ENCODE measurements around the gene CCL13.

GRCh38 chr17:34360601-34361270 is 4.5 kb downstream of the CCL13 start:
- TF ChIP-seq POLR2A (IDR thresholded peaks at IDR 0.05; ENCODE audit: low read length) (no peak), GATA1 (IDR thresholded peaks at IDR 0.05; ENCODE audit: low read depth, low read length) (no peak)
